Heart right ventricle (tissue), 16 donors: Measurements from ENCODE around the gene TOX2. TPM values are rescaled to one million over a fixed set of nuclear protein-coding genes. Genes with fewer than 3 reads are reported as not detected.

Source experiments
- ATAC-seq, 8 donors: fragments of 200-7000 bp; cut with Tn5 transposase; one replicate each; pipeline ENCODE4 v1.9.1; 2020; ENCODE audit warnings: mild to moderate bottlenecking in 8 of 8, moderate library complexity in 8 of 8, moderate number of reproducible peaks in 1 of 8
- DNase-seq, 2 donors: peaks; one replicate each; pipeline ENCODE4 v3.0.0-alpha.2; 2020
- H3K27ac ChIP-seq, 10 donors: fragments of 200-600 bp; sonication (generic) in 2 of 10; one replicate each; pipeline versions ENCODE4 v1.5.0 to v1.8.0; 2020 to 2022; ENCODE audit warnings: mild to moderate bottlenecking in 3 of 10
- H3K27me3 ChIP-seq, 7 donors: fragments of 200-600 bp; one replicate each; pipeline ENCODE4 v1.8.0; 2021 to 2022; ENCODE audit warnings: mild to moderate bottlenecking in 2 of 7
- H3K36me3 ChIP-seq, 9 donors: fragments of 200-600 bp; sonication (generic) in 1 of 9; one replicate each; pipeline versions ENCODE4 v1.5.0 to v1.8.0; 2020 to 2022; ENCODE audit warnings: mild to moderate bottlenecking in 2 of 9
- H3K4me1 ChIP-seq, 9 donors: fragments of 200-600 bp; sonication (generic) in 1 of 9; one replicate each; pipeline versions ENCODE4 v1.5.0 to v1.8.0; 2020 to 2022; ENCODE audit warnings: mild to moderate bottlenecking in 4 of 9
- H3K4me3 ChIP-seq, 10 donors: fragments of 200-600 bp; sonication (generic) in 2 of 10; one replicate each; pipeline versions ENCODE4 v1.5.0 to v1.8.0; 2020 to 2022; ENCODE audit warnings: mild to moderate bottlenecking in 7 of 10, moderate library complexity in 2 of 10
- H3K9me3 ChIP-seq, 11 donors: fragments of 200-600 bp in 10 of 11; sonication (generic) in 2 of 11; one replicate each; pipeline versions ENCODE4 v1.5.0 to v1.8.0; 2013 to 2022; ENCODE audit warnings: mild to moderate bottlenecking in 2 of 11, control low read depth in 1 of 11, moderate library complexity in 1 of 11
- WGBS, 2 donors: extraction: QIAGEN DNeasy Blood & Tissue Kit; methylation state at CpG; one replicate each; pipeline ENCODE4 v1.1.7; 2013; ENCODE audit warnings: inconsistent platforms in 1 of 2; 5-methylcytosine and 5-hydroxymethylcytosine counted together
- intact Hi-C, 10 donors: fragments of 100-400 bp; cut with DNase I; formaldehyde crosslinking; loops; one replicate each; pipeline versions ENCODE4 v1.11.1 to v1.14.2; 2022
- polyA plus RNA-seq, 2 donors: library from polyadenylated mRNA; stranded (reverse); fragments of 200-250 nt; gene quantifications; one replicate each; pipeline ENCODE4 v1.2.3, GENCODE V29; 2013
- total RNA-seq, 10 donors: library from RNA; stranded (reverse); fragmentation: NEBNext Ultra II Directional in 3 of 10; extraction: Animal tissue kit (Norgen Biotek cat#: 25700) in 3 of 10; gene quantifications; one replicate each; pipeline versions ENCODE4 v1.2.1 to v1.2.4, GENCODE V29; 2021 to 2023
- TF ChIP-seq, protein P1 (sequence below), 9 donors: fragments of 200-600 bp; sonication (generic) in 2 of 9; IDR thresholded peaks; one replicate each; pipeline versions ENCODE4 v1.5.0 to v1.8.0; 2021 to 2022; ENCODE audit warnings: antibody characterized with exemption in 9 of 9, mild to moderate bottlenecking in 5 of 9, moderate library complexity in 1 of 9
- donor health status: Arrhythmogenic right ventricular cardiomyopathy.
- donor health status: ischemic (EF 13 %, LVEDD 7.1; RV severe dilation, severe dysfunction).
- donor health status: healthy with polysubstance abuse.
- donor health status: DM: no; HTN: yes; CAD: no.
- donor health status: DM: no; HTN: no; CAD: no.
- donor health status: ischemic (EF 25% LVEDD 6.9; RV normal size, moderate dysfunction).
- donor health status: ischemic (EF 25% LVEDD 5.7; RV mildly dilated, moderate dysfunction).
- donor health status: healthy.
- donor health status: DM: yes; HTN: yes; CAD: no.
- donor health status: Ischemic cardiomyopathy.
- donor health status: ischemic (EF 35%, LVEDD 5.7; RV mildly dilated, moderate dysfunction).
- donor health status: nonischemic (EF 11% LVEDD 7.7; RV severe dilation, severe dysfunction).
- donor health status: DM: yes; HTN: yes; CAD: no.
- donor health status: PGD.
- donor health status: ischemic (EF 29% LVEDD 5.4; RV normal size, mild dysfunction).
- donor health status: nonischemic (EF 23%, LVEDD 6.1; RV moderate dilation, normal function).

The TOX2 gene
- total and polyA plus RNA-seq, 12 donors = 0.25 to 2.0 (median 1.1) TPM

DNA sequence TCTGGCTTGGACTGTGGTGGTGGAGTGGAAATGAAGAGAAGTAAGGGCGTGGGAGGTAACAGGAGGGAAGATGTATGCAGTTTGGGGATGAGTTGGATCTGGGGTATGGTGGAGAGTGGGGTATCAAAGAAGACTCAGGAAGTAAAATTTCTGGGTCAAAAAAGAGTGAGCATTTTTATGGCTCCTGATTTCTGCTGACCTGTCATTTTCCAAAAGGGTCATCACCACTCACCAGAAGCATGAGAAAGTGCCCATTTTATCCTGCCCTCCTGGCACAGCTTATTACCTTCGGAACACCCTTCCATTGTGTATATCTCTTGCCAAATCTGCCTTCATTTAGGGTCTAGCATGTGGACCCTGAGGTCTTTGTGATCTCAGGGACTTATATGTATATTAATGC, 17.3 kb downstream of the TOX2 start:
- Histone ChIP-seq H3K4me3 (no peak overlapping the region), H3K36me3 (no peaks in the 10 kb centered on the region), H3K9me3 (no peaks in the 10 kb centered on the region), H3K27me3 (peaks cover 0 to 53% (median 18%) of the 10 kb centered on the region in 7 donors), H3K27ac (no peak overlapping the region), H3K4me1 (peaks cover 0 to 10% (median 0%) of the 10 kb centered on the region in 9 donors)
- intact Hi-C loops = no loop called here
- TF ChIP-seq, protein P1, sequence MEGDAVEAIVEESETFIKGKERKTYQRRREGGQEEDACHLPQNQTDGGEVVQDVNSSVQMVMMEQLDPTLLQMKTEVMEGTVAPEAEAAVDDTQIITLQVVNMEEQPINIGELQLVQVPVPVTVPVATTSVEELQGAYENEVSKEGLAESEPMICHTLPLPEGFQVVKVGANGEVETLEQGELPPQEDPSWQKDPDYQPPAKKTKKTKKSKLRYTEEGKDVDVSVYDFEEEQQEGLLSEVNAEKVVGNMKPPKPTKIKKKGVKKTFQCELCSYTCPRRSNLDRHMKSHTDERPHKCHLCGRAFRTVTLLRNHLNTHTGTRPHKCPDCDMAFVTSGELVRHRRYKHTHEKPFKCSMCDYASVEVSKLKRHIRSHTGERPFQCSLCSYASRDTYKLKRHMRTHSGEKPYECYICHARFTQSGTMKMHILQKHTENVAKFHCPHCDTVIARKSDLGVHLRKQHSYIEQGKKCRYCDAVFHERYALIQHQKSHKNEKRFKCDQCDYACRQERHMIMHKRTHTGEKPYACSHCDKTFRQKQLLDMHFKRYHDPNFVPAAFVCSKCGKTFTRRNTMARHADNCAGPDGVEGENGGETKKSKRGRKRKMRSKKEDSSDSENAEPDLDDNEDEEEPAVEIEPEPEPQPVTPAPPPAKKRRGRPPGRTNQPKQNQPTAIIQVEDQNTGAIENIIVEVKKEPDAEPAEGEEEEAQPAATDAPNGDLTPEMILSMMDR (IDR thresholded peaks at IDR 0.05) = no peak
- ATAC-seq (no peak), DNase-seq (no peak)
- 81 to 90% methylated on average over 2 of the region's 2 CpGs for WGBS, 2 donors

DNA sequence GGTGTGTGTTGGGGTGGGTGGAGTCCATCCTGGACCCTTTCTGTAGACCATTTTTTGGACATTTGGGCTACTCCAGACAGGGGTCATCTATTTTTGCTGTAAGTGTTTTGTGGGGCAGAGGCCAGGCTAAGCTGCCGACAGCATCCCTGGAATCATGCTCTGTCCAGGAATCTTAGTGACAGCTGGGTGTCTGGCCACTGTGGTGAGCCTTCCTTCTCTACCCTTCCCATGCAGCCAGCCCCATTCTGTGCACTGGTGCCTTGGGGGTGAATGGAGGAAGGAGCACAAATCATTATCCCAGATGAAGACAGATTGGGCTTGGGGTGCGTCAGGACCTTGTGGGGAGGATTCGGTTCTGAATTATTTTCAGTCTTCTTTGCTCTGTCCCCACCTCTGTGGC, 20.2 kb downstream of the TOX2 start:
- intact Hi-C loops = no loop called here
- ATAC-seq (no peak), DNase-seq (no peak)
- H3K27ac ChIP-seq = no peak overlapping the region
- peaks cover 0 to 46% (median 11%) of the 10 kb centered on the region in 7 donors for H3K27me3 ChIP-seq
- 75 to 78% methylated on average over 3 of the region's 3 CpGs for WGBS, 2 donors
- H3K4me3 ChIP-seq = no peak overlapping the region
- no peaks in the 10 kb centered on the region for H3K9me3 ChIP-seq
- peaks cover 0 to 36% (median 9%) of the 10 kb centered on the region in 9 donors for H3K4me1 ChIP-seq
- TF ChIP-seq, protein P1 (IDR thresholded peaks at IDR 0.05) = no peak
- no peaks in the 10 kb centered on the region for H3K36me3 ChIP-seq

DNA sequence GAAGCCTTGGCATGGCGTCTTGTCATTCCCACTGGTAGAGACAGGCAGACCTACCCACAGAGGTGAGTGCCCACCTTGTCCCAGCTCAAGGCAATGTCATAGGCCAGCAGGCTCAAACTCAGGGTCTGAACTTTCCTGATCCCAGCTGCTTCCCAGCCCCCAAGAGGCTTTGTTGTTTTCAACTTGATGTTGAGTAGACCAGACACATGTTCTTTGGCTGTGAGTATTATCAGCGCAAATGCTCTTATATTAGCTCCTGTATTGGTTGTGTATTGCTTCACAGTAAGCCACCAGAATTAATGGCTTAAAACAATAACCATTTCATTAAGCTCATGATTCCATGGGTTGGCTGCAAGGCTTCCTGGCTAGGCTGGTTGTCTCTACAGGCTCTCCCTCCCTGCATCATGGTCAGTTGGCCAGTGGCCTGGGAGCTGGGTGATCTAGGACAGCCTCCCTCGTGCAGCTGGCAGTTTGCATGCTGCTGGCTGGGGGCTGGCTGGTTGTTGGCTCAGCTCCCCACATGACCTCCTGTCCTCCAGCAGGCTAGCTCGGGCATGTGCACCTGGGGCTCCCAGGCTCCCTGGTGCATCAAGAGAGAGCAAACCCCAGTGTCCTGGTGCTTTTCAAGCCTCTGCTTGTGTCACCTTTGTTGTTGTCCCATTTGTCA, 21.6 kb downstream of the TOX2 start:
- peaks cover 0 to 46% (median 9%) of the 10 kb centered on the region in 9 donors for H3K4me1 ChIP-seq
- TF ChIP-seq, protein P1 (IDR thresholded peaks at IDR 0.05) = no peak
- intact Hi-C loops = no loop called here
- DNase-seq (no peak), ATAC-seq (no peak)
- no peak overlapping the region for H3K27ac ChIP-seq
- peaks cover 0 to 44% (median 8%) of the 10 kb centered on the region in 7 donors for H3K27me3 ChIP-seq
- H3K4me3 ChIP-seq = no peak overlapping the region
- no peaks in the 10 kb centered on the region for H3K36me3 ChIP-seq
- WGBS, 2 donors = 69 to 70% methylated on average over 4 of the region's 4 CpGs
- H3K9me3 ChIP-seq = no peaks in the 10 kb centered on the region

DNA sequence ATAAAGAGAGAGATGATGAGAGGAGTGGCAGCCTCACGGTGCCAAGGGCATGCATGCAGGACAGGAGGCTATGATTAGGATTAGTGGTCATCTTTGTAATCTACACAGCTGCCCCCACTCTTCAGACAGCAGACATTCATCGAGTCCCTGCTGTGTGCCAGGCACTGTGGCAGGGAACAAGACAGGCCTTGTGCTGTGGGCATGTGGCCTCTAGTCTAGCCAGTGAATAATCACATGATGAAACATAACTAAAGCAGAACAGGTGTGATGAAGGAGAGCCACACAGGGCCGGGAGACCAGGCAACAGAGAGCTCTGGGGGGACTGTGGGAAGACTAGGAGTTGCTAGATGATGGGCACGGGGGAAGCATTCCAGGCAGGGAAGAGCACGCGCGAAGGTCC, 22.2 kb downstream of the TOX2 start:
- ATAC-seq = no peak

More for the DNA sequence above, 22.2 kb downstream of the TOX2 start:
- TF ChIP-seq, protein P1 (IDR thresholded peaks at IDR 0.05) = no peak
- Histone ChIP-seq H3K9me3 (no peaks in the 10 kb centered on the region), H3K4me1 (peaks cover 0 to 52% (median 9%) of the 10 kb centered on the region in 9 donors), H3K4me3 (no peak overlapping the region), H3K27me3 (peaks cover 0 to 39% (median 4%) of the 10 kb centered on the region in 7 donors), H3K27ac (no peak overlapping the region), H3K36me3 (no peaks in the 10 kb centered on the region)
- intact Hi-C loops = no loop called here
- 81 to 90% methylated on average over 7 of the region's 7 CpGs for WGBS, 2 donors
- no peak for DNase-seq
